HL-60/S4 treated with phorbol 12-myristate 13-acetate at 8.2 ng/mL for 4 days and 3 days (cell line): ENCODE measurements around the gene HS6ST3.

ENCODE experiments used
- in situ Hi-C: fragments of 300-500 bp; cut with MboI; formaldehyde crosslinking; loops from 2 replicates; pipeline ENCODE4 v1.15.0; 2022; ENCODE audit warnings: low sequenced_read_pairs

Gene HS6ST3

DNA sequence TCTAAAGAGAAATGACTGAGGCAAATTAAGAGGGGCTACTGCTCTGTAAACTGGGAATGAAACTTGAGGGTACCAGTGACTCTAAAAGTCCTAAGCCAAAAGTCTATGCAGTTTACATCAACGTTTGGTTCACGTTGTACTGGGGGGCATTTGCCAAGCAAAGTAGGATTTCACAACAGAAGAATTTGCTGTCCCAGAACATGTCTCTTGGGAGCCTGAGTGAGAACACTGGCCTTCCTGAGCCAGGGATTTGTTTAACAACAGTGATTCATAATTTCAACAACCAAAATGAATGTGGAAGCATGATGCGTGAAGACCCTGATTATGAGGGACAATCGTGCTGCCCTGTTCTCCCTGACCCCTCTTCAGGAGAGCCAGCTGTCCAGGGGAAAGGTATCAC lies 726.4 kb downstream of the HS6ST3 start:
- in situ Hi-C loops, result no loop called here

DNA sequence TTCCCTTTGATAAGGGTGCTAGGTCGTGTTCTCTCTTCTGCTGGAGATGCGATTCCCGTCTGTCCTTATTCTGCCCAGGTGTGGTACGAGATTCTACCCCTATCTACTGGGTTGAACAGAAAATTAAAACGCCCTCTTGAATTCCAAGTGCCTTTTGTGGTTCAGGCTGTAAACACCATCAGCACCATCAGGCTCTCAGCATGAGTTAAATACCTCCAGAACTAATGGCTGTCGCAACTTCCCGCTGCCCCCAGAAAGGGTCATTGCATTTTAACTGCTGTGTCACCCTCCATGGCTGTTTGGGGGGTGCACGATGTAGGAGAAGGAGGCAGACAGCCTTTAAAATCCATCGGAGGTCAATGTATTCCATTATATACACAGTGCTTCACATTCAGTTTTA lies 727.0 kb downstream of the HS6ST3 start:
- in situ Hi-C loops, result no loop called here

DNA sequence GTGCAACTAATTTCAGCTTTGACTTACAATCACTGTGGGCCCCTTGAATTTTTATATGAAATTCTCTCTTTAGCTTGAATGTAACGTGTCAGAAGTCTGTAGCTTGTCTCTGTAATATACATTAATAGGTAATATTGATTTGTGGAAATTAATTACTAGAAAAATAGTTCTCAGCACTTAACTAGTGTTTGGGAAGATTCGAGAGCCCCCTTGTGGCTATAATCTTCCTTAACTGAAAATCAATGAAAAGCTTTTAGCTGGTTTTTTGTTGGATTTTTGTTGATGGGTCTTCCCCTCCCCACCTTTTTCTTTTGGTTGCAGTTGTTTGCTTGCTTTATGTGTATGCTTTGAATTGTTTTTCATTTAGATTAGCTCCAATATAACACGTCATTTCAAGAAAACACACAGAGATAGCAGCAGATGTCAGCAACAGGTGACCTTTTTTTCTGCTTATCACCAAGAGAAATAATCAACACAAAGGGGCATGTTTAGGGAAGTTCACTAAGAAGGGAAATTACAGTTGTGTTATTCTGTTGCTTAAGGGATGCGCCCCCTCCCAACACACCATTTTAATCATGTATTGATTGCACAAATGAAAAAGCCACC lies 727.5 kb downstream of the HS6ST3 start:
- in situ Hi-C loops, result no loop called here

DNA sequence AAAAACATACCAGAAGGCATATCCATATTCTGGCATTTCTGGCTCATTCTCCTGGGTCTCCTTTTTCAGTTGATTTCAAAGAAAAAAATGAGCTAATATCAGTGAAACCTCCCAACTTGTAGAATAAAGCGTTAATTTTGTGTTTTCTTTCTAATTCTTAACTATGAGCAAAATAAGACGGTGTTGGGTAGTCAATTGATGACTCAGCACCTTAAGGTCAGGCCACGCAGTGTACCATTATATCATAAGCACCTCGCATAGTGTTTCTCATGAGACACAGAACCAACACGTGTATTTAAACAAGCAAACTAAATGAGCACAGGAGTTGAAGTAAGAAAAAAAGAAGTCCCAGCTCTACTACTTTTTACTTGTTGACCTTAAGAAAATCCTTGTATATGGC lies 729.5 kb downstream of the HS6ST3 start:
- in situ Hi-C loops, result no loop called here

DNA sequence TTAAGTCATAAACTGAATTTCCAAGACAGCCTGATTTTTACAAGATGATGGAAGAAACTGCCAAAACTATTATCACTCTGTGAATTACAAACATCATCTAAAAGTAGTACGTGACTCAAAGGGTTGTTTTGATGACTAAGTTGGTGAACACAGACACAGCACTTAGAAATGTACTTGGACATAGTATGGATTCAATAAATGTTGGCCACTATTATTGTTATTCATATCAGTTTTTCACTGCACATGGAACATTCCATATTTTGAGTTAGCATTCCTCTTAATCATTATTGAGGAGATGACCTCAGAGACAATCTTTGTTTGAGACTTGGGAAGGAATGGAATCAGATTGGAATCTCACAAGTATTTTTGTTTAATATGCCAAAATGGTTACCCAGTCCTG lies 731.5 kb downstream of the HS6ST3 start:
- in situ Hi-C loops, result no loop called here

DNA sequence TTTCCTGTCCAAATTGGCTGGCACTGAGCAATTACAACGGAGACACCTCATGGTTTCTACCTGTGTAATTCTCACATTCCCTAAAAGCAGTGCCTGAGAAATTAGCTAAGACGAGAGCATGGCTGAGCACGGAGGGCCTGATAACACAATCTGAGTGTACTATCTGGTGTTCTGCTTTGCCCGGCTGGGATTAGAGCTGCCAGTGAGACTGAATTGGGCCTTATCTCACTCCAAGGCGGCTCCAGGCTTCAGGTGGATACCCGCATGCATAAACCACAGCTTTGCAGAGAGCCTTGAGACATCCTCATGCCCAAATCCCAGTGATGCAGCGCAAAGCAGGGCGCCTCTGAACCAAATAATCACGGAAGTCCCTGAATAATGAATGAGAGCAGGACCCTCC lies 732.1 kb downstream of the HS6ST3 start:
- in situ Hi-C loops, result no loop called here

DNA sequence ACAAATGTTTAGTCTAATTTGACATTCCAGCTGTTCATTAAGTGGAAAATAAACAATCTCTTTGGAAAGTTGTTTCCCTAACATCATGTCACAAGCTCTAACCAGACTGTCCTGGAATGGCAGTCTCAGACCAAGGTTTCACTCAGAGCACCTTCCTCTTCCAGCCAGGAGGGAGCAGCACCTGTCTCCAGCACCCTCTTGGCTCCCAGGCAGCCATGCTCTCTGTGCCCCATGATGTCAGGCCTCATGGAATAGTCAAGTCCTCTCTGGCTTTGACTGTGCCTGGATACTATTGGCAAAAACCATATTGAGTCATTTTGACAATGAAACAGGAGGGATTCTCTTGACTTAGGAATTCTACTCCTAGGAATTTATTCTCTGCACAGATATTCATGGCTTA lies 733.0 kb downstream of the HS6ST3 start:
- in situ Hi-C loops, result no loop called here

DNA sequence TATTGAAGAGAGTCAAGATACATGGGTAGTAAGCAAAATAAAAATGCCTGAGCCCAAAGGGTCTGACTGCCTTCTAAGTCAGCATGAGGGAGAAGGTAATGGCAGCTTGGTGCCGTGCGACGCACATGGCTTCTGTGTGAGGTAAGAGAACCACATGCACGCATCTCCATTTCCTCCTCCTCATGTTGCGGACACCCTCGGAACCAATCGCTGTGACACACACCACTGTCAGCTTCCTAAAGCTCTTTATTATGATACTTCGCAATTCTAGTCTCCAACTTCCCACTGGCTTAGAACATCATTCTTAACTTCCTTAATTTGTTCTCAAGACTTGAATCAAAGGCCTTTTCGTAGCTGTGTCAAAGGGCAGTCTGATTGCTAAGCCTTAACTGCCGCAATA lies 734.2 kb downstream of the HS6ST3 start:
- in situ Hi-C loops, result no loop called here

DNA sequence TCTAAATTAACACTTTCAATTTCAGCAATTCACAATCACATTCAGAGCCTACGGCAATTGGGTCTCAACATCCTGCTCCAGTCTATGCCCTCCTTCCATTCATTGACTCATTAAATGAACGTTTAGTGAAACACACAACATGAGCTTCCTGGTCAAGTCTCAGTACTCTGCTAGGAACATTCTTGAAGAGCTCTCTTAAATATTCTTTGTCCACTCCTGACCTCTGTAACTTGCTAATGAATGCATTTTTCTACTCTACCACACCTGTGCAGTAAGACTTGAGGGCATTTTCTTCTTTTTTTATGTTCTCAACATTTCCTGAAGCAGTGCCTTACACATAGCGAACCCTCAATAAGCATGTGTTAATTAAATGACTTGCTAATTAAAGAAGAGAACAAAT lies 735.7 kb downstream of the HS6ST3 start:
- in situ Hi-C loops, result no loop called here

DNA sequence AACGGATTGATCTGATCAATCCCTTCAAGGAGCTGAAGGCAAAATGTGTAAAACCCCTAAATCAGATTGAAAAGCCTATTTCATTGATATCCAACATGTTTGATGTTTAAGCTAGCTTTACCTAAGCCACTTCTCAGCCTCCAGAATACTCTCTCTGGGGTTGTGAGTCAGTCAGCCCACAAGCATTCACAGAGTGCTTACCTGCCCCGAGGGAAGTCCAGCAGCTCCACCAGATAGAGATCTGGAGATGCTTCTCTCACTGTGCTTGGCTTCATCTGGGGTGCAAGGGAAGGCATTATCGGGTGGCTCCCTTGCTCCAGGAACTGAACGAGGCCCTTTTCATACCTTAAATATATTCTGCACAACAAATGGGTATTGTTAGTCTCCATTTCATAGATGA lies 744.7 kb downstream of the HS6ST3 start:
- in situ Hi-C loops, result no loop called here

DNA sequence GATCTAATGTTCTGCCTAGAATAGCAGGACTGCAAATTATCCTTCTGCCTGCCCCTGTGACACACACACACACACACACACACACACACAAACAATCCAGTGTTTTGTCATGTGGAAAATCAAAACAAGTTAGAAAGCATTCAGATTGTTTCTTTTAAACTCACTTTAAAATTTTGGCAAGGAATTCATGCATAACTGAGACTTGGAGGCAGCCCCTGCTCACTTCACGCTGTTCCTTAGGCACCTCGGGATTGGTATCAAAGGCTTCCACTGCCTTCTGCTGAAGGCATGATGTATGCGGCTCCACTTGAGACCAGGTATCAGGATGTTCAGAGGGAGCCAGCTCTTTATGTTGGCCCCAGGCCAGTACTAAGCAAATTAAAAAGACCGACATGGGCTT lies 745.6 kb downstream of the HS6ST3 start:
- in situ Hi-C loops, result no loop called here

DNA sequence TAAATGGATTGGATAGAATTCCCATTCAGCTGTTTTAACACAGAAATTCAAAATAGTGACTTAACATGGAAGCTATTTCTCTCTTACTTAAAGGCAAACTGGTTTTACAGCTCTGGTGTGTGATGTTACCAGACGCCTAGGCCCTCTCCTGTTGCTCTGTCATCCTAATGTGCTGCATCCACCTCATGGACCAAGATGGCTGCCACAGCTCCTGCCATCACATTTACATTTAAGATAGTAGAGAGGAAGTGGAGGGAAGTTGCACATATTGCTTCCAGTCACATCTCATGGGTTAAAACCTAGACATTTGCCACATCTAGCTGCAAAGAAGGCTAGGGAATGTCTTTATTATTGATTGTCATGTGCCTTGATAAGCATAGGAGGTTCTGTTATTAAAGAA lies 746.8 kb downstream of the HS6ST3 start:
- in situ Hi-C loops, result no loop called here

DNA sequence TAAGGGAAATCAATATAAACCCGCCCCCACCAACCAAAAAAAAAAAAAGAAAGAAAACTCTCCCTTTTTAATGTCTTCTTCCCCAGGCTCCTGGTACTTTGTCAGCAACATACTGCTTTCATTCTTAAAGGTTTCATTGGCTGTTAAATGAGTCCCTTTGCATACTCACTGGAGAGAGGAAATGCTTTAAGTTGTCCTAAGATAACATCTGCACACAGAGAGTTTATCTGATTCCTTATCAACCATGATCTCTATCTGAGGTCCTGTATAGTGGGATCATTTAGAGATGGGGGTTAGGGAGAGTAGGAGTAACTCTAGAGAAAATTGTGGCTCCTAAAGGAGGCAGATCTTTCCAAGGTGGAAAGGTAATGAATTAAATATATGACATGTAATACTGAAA lies 747.9 kb downstream of the HS6ST3 start:
- in situ Hi-C loops, result no loop called here

DNA sequence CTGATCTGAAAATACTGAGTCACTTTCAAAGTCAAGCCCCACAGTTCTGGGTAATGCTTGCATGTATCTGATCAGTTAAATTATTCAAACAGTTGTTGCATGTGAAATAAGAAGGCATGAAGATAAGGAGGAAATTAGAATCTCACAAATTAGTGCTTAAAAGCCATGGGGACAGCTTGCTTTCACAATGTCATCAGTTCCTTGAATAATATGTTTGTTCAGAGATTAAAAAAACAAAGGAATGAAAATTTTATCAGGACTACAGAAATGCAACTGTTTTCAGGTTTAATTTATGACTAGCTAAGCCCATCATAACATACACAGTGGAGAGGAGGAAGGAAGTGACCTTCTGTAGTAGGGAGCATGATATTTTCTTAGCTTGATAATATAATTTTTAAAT lies 754.3 kb downstream of the HS6ST3 start:
- in situ Hi-C loops, result no loop called here

DNA sequence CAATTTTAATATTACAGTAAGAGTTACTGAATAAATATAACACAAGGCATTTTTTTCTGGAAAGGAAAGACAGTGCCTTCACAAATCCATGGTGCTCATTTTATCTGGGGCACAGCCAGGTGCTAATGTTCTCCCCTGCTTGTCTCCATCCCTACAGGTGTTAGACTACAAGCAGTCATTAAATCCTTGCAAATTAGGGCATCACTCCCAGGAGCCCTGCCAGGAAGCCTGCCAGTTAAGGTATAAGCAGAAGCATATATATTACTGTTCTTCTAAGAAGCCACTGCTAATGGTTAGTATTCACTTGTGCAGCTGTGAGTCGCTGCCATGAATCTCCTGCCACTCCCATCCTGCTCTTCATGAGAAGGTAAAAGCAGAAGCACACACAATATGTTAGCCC lies 754.7 kb downstream of the HS6ST3 start:
- in situ Hi-C loops, result no loop called here

DNA sequence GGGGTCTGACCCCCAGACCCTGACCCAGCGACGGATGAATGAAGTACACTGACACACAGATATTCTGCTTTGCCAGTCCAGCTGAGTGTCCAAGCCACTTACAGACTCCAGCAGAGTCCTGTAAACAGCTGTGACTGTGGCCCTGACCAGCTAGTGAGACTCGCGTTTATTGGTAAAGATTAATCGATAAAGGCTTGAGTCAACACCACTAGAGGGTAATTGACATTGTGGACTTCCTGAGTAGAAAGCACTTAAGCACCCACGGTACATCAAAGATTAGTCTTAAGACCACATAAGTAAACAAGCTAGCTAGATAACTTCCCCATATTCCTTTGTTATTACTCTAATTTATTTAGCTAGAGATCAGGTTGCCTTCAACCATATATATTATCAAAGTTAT lies 758.4 kb downstream of the HS6ST3 start:
- in situ Hi-C loops, result no loop called here

DNA sequence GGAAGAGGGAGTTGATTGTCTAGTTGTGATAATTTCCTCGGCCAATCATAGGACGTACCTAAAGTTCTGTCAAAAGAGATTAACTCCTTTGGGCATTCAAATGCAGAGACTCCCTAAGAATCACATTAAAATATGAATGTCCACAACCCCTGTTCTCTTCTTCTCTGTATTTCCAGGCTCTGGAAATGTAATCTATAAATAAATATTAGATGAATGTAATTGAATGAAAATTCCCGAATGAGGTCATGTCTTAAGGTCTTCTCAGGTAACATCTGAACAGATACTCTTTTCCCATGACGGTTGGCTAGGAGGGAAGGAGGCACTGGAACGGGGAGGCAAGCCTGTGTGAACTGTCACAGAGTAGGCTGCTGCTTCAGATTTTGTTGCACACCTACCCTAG lies 759.2 kb downstream of the HS6ST3 start:
- in situ Hi-C loops, result no loop called here

DNA sequence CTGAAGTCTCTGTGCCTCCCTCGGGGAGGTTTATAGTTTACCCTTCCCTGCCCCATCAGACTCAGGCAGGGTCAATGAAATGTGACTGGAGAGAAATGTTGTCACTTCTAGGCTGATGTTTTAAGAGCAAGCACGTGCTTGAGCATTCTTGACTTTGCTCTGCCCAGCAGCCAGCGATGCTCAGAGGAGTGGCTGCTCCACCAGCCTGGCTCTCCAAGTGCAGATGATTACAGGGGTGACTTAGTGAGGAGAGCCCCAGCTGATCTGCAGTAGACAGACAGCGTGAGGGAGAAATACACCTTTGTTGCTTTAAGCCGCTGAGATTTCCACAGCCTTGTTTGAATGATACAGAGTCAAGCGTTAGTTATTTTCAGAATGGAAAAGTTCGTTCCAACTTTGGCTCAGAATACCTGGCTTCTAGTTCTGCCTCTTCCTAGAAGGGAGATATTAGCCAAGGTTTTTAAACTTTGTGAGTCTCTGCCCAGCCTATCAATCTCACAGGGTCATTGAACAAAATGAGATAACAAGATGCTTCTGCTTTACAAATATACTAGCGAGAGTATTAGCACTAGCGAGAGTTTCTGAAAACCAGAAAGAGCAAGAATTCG lies 760.7 kb downstream of the HS6ST3 start:
- in situ Hi-C loops, result no loop called here

DNA sequence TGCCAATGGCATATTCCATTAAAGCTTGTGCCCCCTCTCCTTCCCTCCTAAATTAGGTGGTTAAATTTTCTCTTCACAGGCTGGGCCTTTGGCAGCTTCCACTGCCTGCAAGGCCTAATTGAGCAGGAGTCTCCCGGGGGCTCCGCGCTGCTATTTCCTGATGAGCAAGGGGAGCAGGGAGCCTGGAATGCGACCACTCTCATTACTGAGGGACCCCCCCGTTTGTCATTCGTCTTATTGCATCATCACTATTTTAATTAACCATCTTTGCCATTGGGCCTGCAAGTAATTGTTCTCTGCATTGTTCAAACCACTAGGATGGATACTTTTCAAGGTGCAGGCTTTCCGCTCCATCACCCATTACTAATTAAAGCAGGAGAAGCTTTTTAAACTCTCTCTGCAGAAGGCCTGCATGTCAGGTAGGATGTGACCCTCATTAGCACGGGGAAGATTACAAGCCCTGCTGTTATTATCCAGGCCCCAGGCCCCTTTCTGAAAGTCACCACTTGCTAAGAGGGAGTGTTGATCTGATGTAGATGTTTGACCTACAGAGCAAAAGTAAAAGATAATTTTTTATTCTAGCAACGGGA lies 762.0 kb downstream of the HS6ST3 start:
- in situ Hi-C loops, result no loop called here

DNA sequence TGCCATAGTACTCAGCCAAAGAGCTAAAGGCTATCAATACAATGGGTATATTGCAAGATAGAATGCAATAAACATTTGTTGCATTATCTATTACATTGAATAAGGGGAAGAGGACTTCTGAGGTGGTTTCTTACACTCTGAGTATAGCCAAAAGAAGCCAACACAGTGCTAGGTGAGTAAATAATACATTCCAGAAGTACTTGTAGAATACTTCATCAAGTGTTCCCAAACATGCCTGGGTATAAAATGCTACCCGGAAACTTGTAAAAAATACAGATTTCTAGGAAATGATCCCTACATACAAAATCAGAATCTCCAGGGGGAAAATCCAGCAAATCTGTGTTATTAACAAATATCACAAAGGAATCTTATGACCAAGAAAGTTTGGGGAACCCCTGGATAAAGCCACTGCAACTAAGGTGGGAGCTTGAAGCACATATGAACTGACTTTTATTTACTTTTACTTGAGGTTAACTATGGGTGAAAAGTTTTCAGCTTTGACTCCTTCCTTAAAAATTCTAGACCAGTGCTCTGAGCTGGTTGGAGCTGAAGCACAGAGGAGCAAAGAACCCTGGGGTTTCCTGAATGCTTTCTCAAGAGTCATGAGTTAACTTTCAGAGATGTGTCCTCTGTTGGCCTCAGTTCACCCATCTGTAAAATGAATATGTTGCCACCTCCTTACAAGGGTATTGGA lies 768.4 kb downstream of the HS6ST3 start:
- in situ Hi-C loops, result no loop called here

DNA sequence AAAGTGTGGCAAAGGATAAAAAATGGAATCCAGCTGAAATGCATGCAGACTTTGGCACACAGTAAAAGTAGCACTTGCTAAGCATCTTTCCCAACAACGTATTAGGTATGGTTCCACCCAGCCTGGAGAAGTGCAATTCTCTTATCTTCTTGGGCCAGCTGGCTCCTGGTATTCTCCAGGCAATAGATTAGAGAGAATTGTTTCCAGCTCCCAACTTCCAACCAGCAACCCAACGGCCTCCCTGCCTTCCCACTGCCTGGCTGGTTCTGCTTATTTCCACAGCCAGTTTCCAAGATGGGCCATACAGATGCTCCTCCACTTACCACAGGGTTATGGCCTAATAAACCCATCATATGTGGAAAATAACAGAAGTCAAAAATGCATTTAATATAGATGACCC lies 771.0 kb downstream of the HS6ST3 start:
- in situ Hi-C loops, result no loop called here

DNA sequence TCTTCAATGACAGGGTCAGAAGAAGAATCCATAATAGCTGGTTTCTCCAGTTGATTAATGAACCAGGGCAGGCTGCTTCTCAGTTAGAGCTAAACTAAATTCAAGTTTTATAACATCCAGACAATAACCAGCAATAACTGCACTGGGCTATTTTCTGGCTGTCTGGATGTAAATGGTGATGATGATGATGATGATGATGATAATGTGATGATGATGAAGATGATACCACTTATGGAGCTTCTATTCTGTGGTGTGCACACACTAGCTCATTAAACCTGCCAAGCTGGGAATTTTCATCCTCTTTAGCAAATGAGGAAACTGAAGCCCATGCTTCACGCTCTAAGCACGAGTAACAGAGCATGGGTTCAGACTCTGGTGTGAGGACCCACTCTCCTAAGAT lies 772.2 kb downstream of the HS6ST3 start:
- in situ Hi-C loops, result no loop called here
